GM21390 (cell line): ENCODE results near the gene ACIN1.
A peak's percentile ranks its signal among the peaks of the same experiment; 100 is the strongest.

Source experiments
- ATAC-seq: cut with Tn5 transposase; IDR thresholded peaks from one replicate; pipeline ENCODE4 v1.9.1; 2021; ENCODE audit not compliant: unreplicated experiment

The ACIN1 gene

DNA sequence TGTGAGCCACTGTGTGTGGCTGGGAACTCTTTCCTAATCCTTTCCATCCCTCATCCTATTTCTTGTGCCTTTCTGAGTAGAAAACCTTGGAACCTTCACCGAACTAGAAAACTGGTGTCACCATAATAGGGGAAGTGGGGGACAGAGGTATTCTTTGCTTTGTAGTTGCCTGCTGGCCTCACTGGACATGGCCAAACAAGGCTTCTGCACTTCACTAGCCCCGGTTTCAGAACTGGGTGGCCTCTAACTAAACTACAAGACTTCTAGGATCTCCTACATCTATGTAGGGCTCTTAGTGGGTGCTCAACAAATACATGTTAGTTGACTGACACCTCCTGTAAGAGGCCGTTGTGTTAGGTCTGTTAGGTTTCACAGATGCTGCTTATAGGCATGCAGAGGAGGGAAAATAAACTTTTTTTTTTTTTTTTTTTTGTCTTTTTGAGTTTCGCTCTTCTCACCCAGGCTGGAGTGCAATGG is 10.4 kb upstream of the ACIN1 start:
- ATAC-seq: no peak

DNA sequence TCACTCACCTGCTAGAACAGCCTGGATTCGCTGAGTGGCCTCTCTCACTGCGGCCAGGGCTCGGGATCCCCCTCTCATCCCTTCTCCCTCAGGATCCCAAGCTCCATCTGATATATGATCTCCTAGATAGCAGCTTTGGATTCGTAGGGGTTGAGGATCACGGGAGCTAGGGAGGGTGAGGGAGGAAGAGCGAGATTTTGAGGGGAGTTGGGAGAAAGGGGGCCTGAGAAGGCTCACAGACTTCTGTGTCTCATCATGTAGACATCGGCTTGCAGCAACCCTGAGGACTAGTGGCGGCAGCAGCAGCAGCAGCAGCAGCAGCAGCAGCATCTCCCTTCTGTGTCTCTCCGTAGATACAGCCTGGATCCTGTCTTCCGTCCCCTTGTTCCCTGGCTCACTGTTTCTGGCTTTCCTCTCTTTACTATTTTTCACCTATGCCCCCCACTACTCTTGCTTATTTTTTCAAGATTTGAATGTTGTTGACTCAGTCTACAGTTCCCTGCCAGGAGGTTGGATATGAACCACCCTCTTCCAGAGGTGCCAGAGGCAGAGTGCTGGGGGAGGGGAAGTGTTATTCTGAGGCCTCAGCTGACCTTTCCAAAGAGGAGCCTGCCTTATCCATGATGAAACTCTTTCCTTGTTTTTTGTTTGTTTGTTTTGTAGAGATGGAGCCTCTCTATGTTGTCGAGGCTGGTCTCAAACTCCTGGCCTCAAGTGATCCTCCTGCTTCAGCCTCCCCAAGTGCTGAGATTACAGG is 9.8 kb upstream of the ACIN1 start, which contains the start of gene CIROP:
Gene CIROP, minus strand, starts transcription at position 399 of the 757 bp plus-strand sequence. Its CDS starts 69 bp downstream, at position 330.
- no peak for ATAC-seq

DNA sequence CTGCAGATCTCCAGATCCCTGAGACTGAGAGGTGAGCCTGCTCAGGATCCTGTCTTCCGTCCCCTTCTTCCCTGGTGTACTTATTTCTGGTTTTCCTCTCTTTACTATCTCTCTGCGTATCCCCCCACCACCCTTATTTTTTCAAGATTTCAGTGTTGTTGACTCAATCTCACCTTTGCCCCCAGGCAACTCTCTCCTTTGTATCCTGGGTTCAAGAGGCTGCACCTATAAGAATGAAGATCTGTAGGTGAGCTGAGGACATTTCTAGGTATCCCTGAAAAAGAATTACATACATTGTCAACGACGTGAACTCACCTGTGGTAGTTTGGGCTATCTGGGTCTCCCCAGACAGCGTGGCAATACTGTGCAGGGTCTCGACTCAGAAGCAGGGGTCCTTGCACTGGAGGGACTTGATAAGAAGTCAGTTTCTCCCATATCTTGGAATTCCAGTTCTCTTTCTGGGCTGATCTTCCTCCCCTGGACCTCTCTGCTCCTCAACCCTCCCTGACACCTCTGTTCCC is 9.2 kb upstream of the ACIN1 start:
- ATAC-seq: no peak

- ATAC-seq: no peak
These were observed 8.6 kb upstream of the ACIN1 start for GRCh38 chr14:23103581-23103980.

GRCh38 chr14:23102801-23103200 is 7.9 kb upstream of the ACIN1 start:
- no peak for ATAC-seq

GRCh38 chr14:23101986-23102625 is 7.2 kb upstream of the ACIN1 start:
- no peak for ATAC-seq

DNA sequence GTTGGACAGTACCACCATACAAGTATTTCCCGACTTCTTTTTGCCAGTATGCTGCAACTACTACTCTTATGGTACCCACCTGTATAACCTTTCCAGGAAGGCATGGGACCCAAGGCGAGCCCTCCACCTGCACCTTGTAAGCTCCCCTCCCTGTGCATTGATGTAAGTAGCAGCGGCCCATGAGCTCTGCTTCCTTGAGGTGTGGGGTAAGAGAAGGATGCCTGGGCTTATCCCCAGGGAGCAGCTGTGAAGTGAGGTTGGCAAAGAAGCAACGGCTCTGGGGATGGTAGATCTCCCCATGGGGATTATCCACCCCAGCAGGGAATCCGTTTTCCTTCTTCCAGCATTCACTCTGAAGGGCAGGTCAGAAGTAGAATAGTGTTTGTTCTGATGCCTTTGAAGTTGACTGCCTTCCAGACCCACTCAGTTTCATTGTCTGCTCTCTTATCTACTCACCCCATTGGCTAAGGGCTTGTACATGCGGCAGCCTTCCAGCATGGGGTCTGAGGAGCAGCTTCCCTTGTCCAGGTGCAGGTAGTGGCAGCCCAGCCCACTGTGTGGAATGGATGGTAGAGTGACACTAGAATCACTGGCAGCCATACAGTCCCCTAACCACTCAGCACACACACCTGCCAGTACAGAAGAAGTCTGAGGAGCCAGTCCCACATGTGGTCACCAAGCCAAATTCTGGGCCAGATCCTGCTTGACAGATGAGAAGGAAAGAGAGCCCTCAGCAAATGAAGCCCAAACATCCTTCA is 6.5 kb upstream of the ACIN1 start:
- ATAC-seq: no peak

- ATAC-seq: no peak
These were observed 4.4 kb upstream of the ACIN1 start for GRCh38 chr14:23099212-23099861.

DNA sequence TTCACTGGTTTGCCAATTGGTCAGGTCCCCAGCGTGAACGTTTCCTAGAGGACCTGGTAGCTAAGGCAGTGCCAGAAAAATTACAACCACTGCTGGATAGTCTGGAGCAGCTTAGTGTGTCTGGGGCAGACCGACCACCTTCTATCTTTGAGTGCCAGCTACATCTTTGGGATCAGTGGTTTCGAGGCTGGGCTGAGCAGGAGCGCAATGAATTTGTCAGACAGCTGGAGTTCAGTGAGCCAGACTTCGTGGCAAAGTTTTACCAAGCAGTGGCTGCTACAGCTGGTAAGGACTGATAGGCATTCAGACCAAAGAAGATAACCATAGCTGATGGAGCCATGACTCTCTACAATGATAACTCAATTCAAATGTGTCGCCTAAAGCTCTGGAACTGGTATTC is 2.9 kb upstream of the ACIN1 start:
- no peak for ATAC-seq

- ATAC-seq: peak; percentile 84
These were observed 516 bp upstream of the ACIN1 start, which contains the start of gene C14orf119 for GRCh38 chr14:23095196-23096108. Gene C14orf119 (plus strand): TSS chr14:23095505. CDS start chr14:23097659, 2,154 bp downstream.

GRCh38 chr14:23093991-23094665 is 808 bp downstream of the ACIN1 start:
- ATAC-seq: no peak

DNA sequence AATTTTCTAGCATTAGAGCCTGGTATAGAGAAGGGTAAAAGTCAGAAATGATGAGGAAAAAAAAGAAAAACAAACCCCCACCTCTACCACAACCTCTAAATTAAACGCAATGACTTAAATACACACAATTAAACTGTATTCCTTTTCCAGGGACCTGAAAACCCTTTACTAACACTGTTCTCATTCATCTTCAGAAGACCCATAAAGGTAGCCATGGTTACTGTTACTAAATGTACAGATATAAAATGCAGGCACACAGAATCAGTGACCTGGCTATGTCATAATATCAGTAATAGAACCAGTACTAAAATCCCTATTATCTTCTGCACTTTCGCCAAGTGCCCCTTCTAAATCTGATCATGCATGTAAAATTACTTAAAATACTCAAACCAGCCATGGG is 1.4 kb downstream of the ACIN1 start:
- ATAC-seq: no peak

- no peak for ATAC-seq
These were observed 1.8 kb downstream of the ACIN1 start for GRCh38 chr14:23093104-23093503.

GRCh38 chr14:23091294-23092225 is 3.4 kb downstream of the ACIN1 start:
- no peak for ATAC-seq

GRCh38 chr14:23090254-23090636 is 4.7 kb downstream of the ACIN1 start:
- no peak for ATAC-seq

DNA sequence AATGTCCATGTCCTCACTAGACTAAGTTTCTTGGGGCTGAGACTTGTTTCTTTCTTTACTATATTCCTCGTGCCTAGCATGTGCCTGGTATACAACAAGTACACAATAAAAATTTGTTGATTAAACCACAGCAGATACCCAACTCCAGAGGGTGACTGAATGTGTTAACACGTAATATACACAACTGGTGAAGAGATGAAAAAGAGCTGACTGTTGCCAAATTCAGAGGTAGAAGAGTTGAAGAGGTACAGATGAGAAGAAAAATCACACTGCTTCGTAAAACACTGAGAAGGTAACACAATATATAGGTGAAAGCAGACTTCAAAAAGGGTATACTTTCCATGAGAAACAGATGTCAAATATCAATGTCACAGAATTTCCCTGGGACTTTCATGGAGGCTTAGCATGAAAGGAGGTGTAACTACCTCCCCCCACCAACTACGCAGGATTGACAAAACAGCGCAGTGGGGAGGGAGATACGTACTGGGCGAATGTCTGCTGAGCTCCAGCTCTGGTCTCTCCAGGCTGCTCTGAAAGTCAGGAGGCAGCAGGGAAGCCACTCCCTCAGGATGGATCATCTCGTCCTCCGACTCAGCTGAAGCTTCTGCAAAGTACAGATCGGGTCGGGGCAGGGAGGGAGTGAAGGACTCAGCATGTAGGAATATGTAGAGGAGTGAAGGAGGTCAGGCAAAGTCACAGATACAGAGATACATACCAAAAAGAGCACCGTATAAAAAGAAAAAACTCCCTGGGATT is 5.3 kb downstream of the ACIN1 start:
- no peak for ATAC-seq

DNA sequence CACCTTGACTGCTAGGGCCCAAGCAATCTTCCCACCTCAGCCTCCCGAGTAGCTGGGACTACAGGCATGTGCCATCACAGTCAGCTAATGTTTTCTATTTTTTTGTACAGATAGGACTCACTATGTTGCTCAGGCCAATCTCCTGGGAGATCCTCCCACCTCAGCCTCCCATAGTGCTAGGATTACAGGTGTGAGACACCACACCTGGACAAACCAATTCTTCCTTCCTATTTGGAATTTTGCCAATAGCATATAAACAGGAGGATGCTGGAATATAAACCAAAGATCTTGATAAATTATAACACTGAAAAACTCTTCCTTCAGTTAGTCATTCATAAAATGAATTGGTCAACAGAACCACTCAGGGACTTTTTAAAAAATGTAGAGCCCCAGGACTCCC is 8.4 kb downstream of the ACIN1 start:
- ATAC-seq: no peak
